Upper lobe of left lung (tissue), 6 donors: ENCODE data around the gene ABCB6. TPM values are rescaled to one million over a fixed set of nuclear protein-coding genes. Genes with fewer than 3 reads are reported as not detected.

ENCODE experiments used
- ATAC-seq, 2 donors: fragments of 200-7000 bp; cut with Tn5 transposase; one replicate each; pipeline ENCODE4 v1.9.1; 2022; ENCODE audit warnings: mild to moderate bottlenecking in 2 of 2, moderate library complexity in 2 of 2; ENCODE audit not compliant: low FRiP score in 2 of 2
- DNase-seq, 2 donors: peaks; one replicate each; pipeline ENCODE4 v3.0.0-alpha.2; 2019 to 2020
- H3K27ac ChIP-seq, 4 donors: fragments of 200-600 bp; sonication (generic); one replicate each; pipeline ENCODE4 v1.5.1; 2016 to 2019
- H3K27me3 ChIP-seq, 4 donors: fragments of 200-600 bp; sonication (generic); one replicate each; pipeline ENCODE4 v1.5.1; 2017 to 2019
- H3K36me3 ChIP-seq, 4 donors: fragments of 200-600 bp; sonication (generic); one replicate each; pipeline ENCODE4 v1.5.1; 2016 to 2019
- H3K4me1 ChIP-seq, 4 donors: fragments of 200-600 bp; sonication (generic); one replicate each; pipeline ENCODE4 v1.5.1; 2018 to 2019
- H3K4me3 ChIP-seq, 4 donors: fragments of 200-600 bp; sonication (generic); one replicate each; pipeline ENCODE4 v1.5.1; 2017 to 2019; ENCODE audit warnings: mild to moderate bottlenecking in 2 of 4, moderate library complexity in 1 of 4
- H3K9me3 ChIP-seq, 4 donors: fragments of 200-600 bp; sonication (generic); one replicate each; pipeline ENCODE4 v1.5.1; 2018 to 2019
- EP300 ChIP-seq, 4 donors: sonication (generic); formaldehyde crosslinking; IDR thresholded peaks; one replicate each; pipeline ENCODE4 v1.5.1; 2017; ENCODE audit warnings: antibody characterized with exemption in 4 of 4, control low read depth in 2 of 4
- POLR2A ChIP-seq, 4 donors: fragments of 450-650 bp; IDR thresholded peaks; one replicate each; pipeline ENCODE4 v1.5.1; 2016 to 2017; ENCODE audit warnings: antibody characterized with exemption in 4 of 4, mild to moderate bottlenecking in 2 of 4
- POLR2AphosphoS5 ChIP-seq, 2 donors: sonication (generic); formaldehyde crosslinking; IDR thresholded peaks; one replicate each; pipeline ENCODE4 v1.5.1; 2017; ENCODE audit warnings: antibody characterized with exemption in 2 of 2
- WGBS, 2 donors: methylation state at CpG; one replicate each; pipeline ENCODE4 v1.1.5; 2017 to 2018; 5-methylcytosine and 5-hydroxymethylcytosine counted together
- total RNA-seq, 6 donors: library from RNA; depleted of rRNA in 4 of 6; stranded (reverse); fragments of >200 nt in 4 of 6; gene quantifications; one replicate each; pipeline versions ENCODE4 v1.1.0 to v1.2.1, GENCODE V29; 2016 to 2021
- TF ChIP-seq, protein P1 (sequence below), 6 experiments: fragments of 450-650 bp in 4 of 6; fragments of 200-600 bp in 2 of 6; sonication (generic) in 2 of 6; IDR thresholded peaks; one replicate each; pipeline ENCODE4 v1.5.1; 2016 to 2019; ENCODE audit warnings: antibody characterized with exemption in 6 of 6
- donor health status: DM: no; HTN: no; CAD: no; lungs with moderate emphysema.
- donor health status: DM: no; HTN: yes; CAD: no; lungs with severe emphysema.

Gene ABCB6
- total RNA-seq, 6 donors from 2014 or later = 11.0 to 35.6 (median 21.9) TPM

DNA sequence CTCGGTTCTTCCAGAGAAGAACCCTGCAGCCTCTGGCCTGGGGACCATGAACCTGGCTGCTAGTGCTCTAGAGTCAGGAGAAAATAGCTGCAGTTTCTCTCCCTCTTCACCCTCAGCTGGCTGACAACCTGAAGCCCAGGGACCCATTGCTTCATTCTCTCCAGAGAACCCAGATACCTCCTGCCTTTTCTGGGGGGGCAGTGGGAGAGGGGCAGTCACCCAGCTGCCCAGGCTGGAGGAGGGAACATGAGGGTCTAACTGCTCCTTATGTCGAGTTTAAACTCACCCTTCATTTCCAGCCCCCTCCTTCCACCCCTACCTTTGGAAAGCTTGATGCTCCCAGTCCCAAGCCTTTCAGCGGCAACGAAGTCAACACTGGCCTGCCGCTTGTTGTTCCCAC lies 19.8 kb downstream of the ABCB6 start:
- WGBS, 2 donors = 78 to 80% methylated on average over 5 of the region's 5 CpGs
- TF ChIP-seq, protein P1, sequence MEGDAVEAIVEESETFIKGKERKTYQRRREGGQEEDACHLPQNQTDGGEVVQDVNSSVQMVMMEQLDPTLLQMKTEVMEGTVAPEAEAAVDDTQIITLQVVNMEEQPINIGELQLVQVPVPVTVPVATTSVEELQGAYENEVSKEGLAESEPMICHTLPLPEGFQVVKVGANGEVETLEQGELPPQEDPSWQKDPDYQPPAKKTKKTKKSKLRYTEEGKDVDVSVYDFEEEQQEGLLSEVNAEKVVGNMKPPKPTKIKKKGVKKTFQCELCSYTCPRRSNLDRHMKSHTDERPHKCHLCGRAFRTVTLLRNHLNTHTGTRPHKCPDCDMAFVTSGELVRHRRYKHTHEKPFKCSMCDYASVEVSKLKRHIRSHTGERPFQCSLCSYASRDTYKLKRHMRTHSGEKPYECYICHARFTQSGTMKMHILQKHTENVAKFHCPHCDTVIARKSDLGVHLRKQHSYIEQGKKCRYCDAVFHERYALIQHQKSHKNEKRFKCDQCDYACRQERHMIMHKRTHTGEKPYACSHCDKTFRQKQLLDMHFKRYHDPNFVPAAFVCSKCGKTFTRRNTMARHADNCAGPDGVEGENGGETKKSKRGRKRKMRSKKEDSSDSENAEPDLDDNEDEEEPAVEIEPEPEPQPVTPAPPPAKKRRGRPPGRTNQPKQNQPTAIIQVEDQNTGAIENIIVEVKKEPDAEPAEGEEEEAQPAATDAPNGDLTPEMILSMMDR (IDR thresholded peaks at IDR 0.05) = no peak
- no peak for TF ChIP-seq EP300 (IDR thresholded peaks at IDR 0.05)
- no peak for TF ChIP-seq POLR2A (IDR thresholded peaks at IDR 0.05)
- TF ChIP-seq POLR2AphosphoS5 (IDR thresholded peaks at IDR 0.05) = no peak
- Histone ChIP-seq H3K9me3 (no peaks in the 10 kb centered on the region), H3K36me3 (no peaks in the 10 kb centered on the region), H3K27me3 (no peaks in the 10 kb centered on the region), H3K4me1 (no peaks in the 10 kb centered on the region), H3K27ac (no peak overlapping the region), H3K4me3 (no peak overlapping the region)
- DNase-seq (no peak), ATAC-seq (no peak)

DNA sequence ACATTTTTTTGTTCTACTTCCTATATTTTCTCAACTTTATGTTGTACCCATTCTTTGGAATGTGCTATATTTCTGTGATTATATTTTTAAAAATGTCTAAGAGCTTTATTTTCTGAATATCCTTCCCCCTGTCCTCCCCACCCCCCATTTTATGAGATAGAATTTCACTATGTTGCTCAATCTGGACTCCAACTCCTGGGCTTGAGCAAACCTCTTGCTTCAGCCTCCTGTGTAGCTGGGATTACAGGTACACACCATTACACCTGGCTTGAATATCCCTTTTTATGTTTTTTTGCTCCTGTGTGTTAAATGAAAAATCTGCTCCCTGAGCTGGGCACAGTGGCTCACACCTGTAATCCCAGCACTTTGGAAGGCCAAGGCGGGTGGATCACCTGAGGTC lies 21.4 kb downstream of the ABCB6 start:
- H3K27me3 ChIP-seq = no peaks in the 10 kb centered on the region
- TF ChIP-seq POLR2AphosphoS5 (IDR thresholded peaks at IDR 0.05) (no peak), EP300 (IDR thresholded peaks at IDR 0.05) (no peak), POLR2A (IDR thresholded peaks at IDR 0.05) (no peak)
- TF ChIP-seq, protein P1 (IDR thresholded peaks at IDR 0.05) = no peak
- H3K4me1 ChIP-seq = no peaks in the 10 kb centered on the region
- WGBS, 2 donors = 90 to 100% methylated on average over 1 of the region's 1 CpG
- ATAC-seq = no peak
- H3K36me3 ChIP-seq = no peaks in the 10 kb centered on the region
- no peak overlapping the region for H3K4me3 ChIP-seq
- no peak overlapping the region for H3K27ac ChIP-seq
- no peak for DNase-seq
- no peaks in the 10 kb centered on the region for H3K9me3 ChIP-seq

DNA sequence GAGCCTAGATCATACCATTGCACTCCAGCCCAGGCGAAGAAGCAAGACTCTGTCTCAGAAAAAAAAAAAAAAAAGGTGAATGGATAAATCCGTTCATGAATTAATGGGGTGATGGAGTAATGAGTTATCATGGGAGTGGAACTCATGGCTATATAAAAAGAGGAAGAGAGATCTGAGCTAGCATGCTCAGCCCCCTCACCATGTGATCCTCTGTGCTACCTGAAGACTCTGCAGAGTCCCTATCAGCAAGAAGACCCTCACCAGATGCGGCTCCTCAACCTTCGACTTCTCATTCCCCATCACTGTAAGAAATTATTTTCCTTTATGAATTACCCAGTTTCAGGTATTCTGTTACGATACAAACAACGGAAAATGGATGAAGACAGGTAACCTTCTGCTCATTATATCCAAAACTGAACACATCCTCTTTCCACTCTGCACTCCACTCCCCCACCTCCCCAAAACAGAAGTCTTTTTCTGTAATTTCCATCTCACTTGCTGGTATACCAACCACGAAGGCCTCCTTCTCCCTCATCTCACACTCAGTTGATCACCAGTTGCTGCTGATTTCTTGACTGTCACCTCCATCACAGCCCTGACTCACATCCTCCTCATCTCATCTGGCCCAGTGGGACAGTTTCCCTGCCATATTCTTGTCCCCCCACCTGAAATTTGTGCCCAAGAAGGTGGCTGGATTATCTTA lies 31.9 kb downstream of the ABCB6 start:
- no peak for TF ChIP-seq EP300 (IDR thresholded peaks at IDR 0.05)
- no peak for TF ChIP-seq POLR2AphosphoS5 (IDR thresholded peaks at IDR 0.05)
- no peak for TF ChIP-seq POLR2A (IDR thresholded peaks at IDR 0.05)
- TF ChIP-seq, protein P1 (IDR thresholded peaks at IDR 0.05) = no peak
- no peaks in the 10 kb centered on the region for H3K4me1 ChIP-seq
- no peak for DNase-seq
- peaks cover 12 to 31% (median 22%) of the 10 kb centered on the region in 4 donors for H3K36me3 ChIP-seq
- no peak overlapping the region for H3K4me3 ChIP-seq
- ATAC-seq = no peak
- WGBS, 2 donors = 84 to 90% methylated on average over 7 of the region's 7 CpGs
- H3K27me3 ChIP-seq = no peaks in the 10 kb centered on the region
- H3K9me3 ChIP-seq = no peaks in the 10 kb centered on the region
- H3K27ac ChIP-seq = no peak overlapping the region

DNA sequence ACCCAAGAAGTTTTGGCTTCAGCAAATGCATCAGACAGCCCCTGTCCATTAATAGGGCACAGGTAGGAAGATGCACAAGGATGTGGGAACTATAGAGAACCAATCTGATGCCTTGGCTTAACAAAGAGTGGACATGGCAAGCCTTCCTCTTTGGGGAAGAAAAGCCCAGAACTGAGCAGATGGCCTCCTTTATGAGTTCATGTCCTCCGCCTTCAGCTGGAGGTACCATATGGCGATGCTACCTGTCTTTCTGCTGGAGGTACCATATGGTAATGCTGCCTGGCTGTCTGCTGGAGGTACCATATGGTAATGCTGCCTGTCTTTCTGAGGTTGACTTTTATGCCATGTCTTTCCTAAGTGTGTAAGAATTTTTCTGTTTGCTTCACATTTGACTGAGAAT lies 34.6 kb downstream of the ABCB6 start:
- peaks cover 22 to 55% (median 44%) of the 10 kb centered on the region in 4 donors for H3K36me3 ChIP-seq
- H3K27me3 ChIP-seq = no peaks in the 10 kb centered on the region
- no peaks in the 10 kb centered on the region for H3K9me3 ChIP-seq
- peaks cover 5 to 10% (median 7%) of the 10 kb centered on the region in 4 donors for H3K4me1 ChIP-seq
- DNase-seq (no peak), ATAC-seq (no peak)
- no peak for TF ChIP-seq POLR2A (IDR thresholded peaks at IDR 0.05)
- H3K27ac ChIP-seq = no peak overlapping the region
- no peak overlapping the region for H3K4me3 ChIP-seq
- 88 to 96% methylated on average over 2 of the region's 2 CpGs for WGBS, 2 donors

DNA sequence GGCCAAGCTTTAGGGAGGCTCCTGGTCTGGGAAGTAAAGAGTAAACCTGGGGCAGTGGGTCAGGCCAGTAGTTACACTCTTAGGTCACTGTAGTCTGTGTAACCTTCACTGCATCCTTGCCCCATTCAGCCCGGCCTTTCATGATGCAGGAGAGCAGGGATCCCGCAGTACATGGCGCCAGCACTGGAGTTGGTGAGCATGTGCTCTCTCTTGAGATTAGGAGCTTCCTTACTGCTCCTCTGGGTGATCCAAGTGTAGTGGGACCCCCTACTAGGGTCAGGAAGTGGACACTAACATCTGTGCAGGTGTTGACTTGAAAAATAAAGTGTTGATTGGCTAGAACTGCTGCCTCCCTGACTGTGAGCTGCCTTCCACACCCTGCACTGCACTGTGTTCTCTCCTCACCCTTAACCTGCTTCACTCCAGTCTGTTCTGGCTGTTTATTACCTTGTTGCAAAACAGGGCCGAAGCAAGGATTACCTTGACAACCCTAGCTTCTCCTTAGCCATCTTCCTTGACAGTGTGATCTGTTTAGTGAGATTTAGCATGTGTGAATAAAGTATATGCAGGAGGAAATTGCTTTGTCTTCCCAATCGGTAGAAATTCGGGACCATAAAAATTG lies 35.5 kb downstream of the ABCB6 start:
- H3K27me3 ChIP-seq = no peaks in the 10 kb centered on the region
- ATAC-seq (no peak), DNase-seq (no peak)
- H3K4me3 ChIP-seq = no peak overlapping the region
- peaks cover 22 to 55% (median 44%) of the 10 kb centered on the region in 4 donors for H3K36me3 ChIP-seq
- H3K27ac ChIP-seq = no peak overlapping the region
- TF ChIP-seq POLR2A (IDR thresholded peaks at IDR 0.05) (no peak), POLR2AphosphoS5 (IDR thresholded peaks at IDR 0.05) (no peak), EP300 (IDR thresholded peaks at IDR 0.05) (no peak)
- TF ChIP-seq, protein P1 (IDR thresholded peaks at IDR 0.05) = no peak
- WGBS, 2 donors = 92 to 94% methylated on average over 4 to 6 of the region's 6 CpGs
- peaks cover 12 to 17% (median 13%) of the 10 kb centered on the region in 4 donors for H3K4me1 ChIP-seq
- no peaks in the 10 kb centered on the region for H3K9me3 ChIP-seq
